Measurements from ENCODE around the gene GDI2.

The GDI2 gene

DNA sequence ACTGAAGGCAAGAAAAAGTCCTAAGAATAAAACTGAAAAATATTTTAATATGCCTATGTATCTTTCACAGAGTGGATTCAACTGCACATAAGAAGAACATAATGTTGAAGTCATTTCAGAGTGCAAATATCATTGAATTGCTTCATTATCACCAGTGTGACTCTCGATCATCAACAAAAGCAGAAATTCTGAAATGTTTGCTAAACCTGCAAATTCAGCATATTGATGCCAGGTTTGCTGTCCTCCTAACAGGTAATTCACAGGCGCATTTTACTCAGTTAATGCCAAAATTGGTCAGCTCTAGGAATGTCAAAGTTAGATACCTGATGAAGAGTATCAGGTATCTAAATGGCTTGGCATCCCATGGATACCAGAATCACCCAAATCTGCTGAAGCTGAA, 52.0 kb downstream of the GDI2 start:
- no peak for DNase-seq (ENCODE audit: low read depth, low spot score)
- H3K4me3 ChIP-seq (ENCODE audit: low read depth, low read length), result no peak overlapping the region
- POLR2A ChIA-PET, result no interaction called here
- TF ChIP-seq CTCF (IDR thresholded peaks at IDR 0.05; ENCODE audit: insufficient read depth, low read length, missing control alignments), result no peak
- CTCF ChIA-PET, result no interaction called here

- no peak for TF ChIP-seq CTCF (IDR thresholded peaks at IDR 0.05; ENCODE audit: insufficient read depth, low read length, missing control alignments)
- ChIA-PET POLR2A (no interaction called here), CTCF (no interaction called here)
- DNase-seq (ENCODE audit: low read depth, low spot score), result no peak
- H3K4me3 ChIP-seq (ENCODE audit: low read depth, low read length), result no peak overlapping the region
Measured at GRCh38 chr10:5760515-5760914, 52.7 kb downstream of the GDI2 start.

DNA sequence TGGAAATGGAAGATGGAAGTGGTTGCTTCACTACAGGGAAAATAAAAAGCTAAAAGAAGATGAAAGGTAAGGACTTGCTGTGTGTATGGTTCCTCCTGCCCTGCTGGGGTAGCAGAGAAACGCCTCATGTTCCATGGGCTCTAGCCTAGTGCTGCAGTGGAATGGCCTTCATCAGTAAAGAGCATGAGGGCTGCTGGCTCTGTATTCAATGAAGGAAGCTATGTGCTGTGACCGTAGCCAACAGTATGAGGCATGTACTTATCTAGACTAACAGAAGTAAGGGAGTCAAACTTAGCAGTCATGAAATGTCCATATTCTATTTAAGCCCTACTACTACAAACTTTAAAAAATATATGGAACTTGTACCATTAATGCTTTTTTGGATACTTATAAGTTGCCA, 54.3 kb downstream of the GDI2 start:
- H3K4me3 ChIP-seq (ENCODE audit: low read depth, low read length), result no peak overlapping the region
- POLR2A ChIA-PET, result no interaction called here
- TF ChIP-seq CTCF (IDR thresholded peaks at IDR 0.05; ENCODE audit: insufficient read depth, low read length, missing control alignments), result no peak
- no peak for DNase-seq (ENCODE audit: low read depth, low spot score)
- CTCF ChIA-PET, result no interaction called here

GRCh38 chr10:5757766-5758517, 55.3 kb downstream of the GDI2 start:
- ChIA-PET POLR2A (no interaction called here), CTCF (interaction anchor here (0.6 kb wide), 1 partner anchor 136 kb away, joined by 3 read pairs; no protein-coding TSS in a partner anchor)
- no peak for DNase-seq (ENCODE audit: low read depth, low spot score)
- TF ChIP-seq CTCF (IDR thresholded peaks at IDR 0.05; ENCODE audit: insufficient read depth, low read length, missing control alignments), result no peak
- no peak overlapping the region for H3K4me3 ChIP-seq (ENCODE audit: low read depth, low read length)

DNA sequence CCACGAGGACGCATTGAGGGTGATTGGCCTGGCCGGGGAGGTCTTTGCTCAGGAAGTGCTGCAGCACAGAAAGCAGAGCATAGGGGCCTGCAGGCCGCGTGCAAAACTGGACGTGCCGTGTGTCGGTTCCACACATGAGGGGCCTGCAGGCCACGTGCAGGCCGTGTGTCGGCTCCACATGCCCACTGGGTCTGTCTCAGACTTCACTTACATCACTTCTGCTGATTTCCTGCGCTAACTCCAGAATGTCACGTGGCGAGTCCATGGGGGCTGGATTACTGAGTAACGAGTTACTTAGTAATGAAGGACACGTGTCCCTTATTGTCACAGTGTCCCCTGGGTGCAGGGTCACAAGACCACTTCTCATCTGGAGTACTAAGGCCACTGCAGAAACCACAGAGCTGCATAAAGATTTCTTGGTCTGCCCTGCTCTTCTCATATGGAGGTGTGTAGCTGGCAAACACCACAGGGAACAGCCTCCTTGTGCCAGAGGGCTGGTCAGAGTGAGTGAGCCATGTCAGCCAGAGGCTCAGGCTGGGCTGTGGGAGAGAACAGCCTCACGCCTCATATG, 60.8 kb downstream of the GDI2 start:
- DNase-seq (ENCODE audit: low read depth, low spot score), result no peak
- no peak overlapping the region for H3K4me3 ChIP-seq (ENCODE audit: low read depth, low read length)
- ChIA-PET CTCF (no interaction called here), POLR2A (no interaction called here)
- no peak for TF ChIP-seq CTCF (IDR thresholded peaks at IDR 0.05; ENCODE audit: insufficient read depth, low read length, missing control alignments)

- TF ChIP-seq CTCF (IDR thresholded peaks at IDR 0.05; ENCODE audit: insufficient read depth, low read length, missing control alignments), result no peak
- DNase-seq (ENCODE audit: low read depth, low spot score), result no peak
- ChIA-PET POLR2A (no interaction called here), CTCF (interaction anchor here (0.9 kb wide), 1 partner anchor 122 kb away, joined by 3 read pairs; no protein-coding TSS in a partner anchor)
- H3K4me3 ChIP-seq (ENCODE audit: low read depth, low read length), result no peak overlapping the region
Measured at GRCh38 chr10:5751601-5752253, 61.5 kb downstream of the GDI2 start.

Data from AG04449 (cell line).